ENCODE results near the gene MICAL3.
"Not testable (repeated sequence)": the region's sequence is repeated elsewhere in the genome, so short reads cannot be mapped to it uniquely, and the experiment has no call there.

DNA sequence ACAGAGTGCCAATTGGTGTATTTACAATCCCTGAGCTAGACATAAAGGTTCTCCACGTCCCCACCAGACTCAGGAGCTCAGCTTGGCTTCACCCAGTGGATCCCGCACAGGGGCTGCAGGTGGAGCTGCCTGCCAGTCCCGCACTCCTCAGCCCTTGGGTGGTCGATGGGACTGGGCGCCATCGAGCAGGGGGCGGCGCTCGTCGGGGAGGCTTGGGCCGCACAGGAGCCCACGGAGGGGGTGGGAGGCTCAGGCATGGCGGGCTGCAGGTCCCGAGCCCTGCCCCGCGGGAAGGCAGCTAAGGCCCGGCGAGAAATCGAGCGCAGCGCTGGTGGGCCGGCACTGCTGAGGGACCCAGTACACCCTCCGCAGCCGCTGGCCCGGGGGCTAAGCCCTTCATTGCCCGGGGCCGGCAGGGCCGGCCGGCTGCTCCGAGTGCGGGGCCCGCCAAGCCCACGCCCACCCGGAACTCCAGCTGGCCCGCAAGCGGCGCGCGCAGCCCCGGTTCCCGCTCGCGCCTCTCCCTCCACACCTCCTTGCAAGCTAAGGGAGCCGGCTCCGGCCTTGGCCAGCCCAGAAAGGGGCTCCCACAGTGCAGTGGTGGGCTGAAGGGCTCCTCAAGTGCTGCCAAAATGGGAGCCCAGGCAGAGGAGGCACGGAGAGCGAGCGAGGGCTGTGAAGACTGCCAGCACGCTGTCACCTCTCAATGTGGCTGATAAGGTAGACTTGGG is 29.0 kb upstream of the MICAL3 start:
- TF ChIP-seq, protein P1, sequence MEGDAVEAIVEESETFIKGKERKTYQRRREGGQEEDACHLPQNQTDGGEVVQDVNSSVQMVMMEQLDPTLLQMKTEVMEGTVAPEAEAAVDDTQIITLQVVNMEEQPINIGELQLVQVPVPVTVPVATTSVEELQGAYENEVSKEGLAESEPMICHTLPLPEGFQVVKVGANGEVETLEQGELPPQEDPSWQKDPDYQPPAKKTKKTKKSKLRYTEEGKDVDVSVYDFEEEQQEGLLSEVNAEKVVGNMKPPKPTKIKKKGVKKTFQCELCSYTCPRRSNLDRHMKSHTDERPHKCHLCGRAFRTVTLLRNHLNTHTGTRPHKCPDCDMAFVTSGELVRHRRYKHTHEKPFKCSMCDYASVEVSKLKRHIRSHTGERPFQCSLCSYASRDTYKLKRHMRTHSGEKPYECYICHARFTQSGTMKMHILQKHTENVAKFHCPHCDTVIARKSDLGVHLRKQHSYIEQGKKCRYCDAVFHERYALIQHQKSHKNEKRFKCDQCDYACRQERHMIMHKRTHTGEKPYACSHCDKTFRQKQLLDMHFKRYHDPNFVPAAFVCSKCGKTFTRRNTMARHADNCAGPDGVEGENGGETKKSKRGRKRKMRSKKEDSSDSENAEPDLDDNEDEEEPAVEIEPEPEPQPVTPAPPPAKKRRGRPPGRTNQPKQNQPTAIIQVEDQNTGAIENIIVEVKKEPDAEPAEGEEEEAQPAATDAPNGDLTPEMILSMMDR (IDR thresholded peaks at IDR 0.05), result not testable (repeated sequence)
- TF ChIP-seq POLR2AphosphoS5 (IDR thresholded peaks at IDR 0.05; ENCODE audit: low read depth, low read length); SIN3A (IDR thresholded peaks at IDR 0.05; ENCODE audit: borderline replicate concordance, insufficient read depth, low read depth, low read length): not testable (repeated sequence)
- TF ChIP-seq, protein P2, sequence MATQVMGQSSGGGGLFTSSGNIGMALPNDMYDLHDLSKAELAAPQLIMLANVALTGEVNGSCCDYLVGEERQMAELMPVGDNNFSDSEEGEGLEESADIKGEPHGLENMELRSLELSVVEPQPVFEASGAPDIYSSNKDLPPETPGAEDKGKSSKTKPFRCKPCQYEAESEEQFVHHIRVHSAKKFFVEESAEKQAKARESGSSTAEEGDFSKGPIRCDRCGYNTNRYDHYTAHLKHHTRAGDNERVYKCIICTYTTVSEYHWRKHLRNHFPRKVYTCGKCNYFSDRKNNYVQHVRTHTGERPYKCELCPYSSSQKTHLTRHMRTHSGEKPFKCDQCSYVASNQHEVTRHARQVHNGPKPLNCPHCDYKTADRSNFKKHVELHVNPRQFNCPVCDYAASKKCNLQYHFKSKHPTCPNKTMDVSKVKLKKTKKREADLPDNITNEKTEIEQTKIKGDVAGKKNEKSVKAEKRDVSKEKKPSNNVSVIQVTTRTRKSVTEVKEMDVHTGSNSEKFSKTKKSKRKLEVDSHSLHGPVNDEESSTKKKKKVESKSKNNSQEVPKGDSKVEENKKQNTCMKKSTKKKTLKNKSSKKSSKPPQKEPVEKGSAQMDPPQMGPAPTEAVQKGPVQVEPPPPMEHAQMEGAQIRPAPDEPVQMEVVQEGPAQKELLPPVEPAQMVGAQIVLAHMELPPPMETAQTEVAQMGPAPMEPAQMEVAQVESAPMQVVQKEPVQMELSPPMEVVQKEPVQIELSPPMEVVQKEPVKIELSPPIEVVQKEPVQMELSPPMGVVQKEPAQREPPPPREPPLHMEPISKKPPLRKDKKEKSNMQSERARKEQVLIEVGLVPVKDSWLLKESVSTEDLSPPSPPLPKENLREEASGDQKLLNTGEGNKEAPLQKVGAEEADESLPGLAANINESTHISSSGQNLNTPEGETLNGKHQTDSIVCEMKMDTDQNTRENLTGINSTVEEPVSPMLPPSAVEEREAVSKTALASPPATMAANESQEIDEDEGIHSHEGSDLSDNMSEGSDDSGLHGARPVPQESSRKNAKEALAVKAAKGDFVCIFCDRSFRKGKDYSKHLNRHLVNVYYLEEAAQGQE (IDR thresholded peaks at IDR 0.05; ENCODE audit: insufficient read depth in 1 of 2, low read depth in 2 of 2, low read length in 1 of 2), result not testable (repeated sequence)

All from Panc1 (cell line).